CD14-positive monocyte (primary cell): ENCODE data around the gene HSPG2. TPM values are rescaled to one million over a fixed set of nuclear protein-coding genes. Genes with fewer than 3 reads are reported as not detected.

Experiments used
- DNase-seq, 3 donors: peaks; one replicate each; pipeline ENCODE4 v3.0.0-alpha.2; 2011 to 2022
- H2AFZ ChIP-seq: 2 replicates; pipeline ENCODE4 v1.6.0; 2012; ENCODE audit warnings: mild to moderate bottlenecking, low read depth, low read length, inconsistent platforms; ENCODE audit not compliant: insufficient read depth, poor library complexity, severe bottlenecking
- H3K27ac ChIP-seq, 2 donors: 1 replicate in 1 of 2; 2 replicates in 1 of 2; pipeline ENCODE4 v1.5.1; 2012 to 2013; ENCODE audit warnings: low read length in 2 of 2, control low read depth in 1 of 2, inconsistent platforms in 1 of 2, low read depth in 1 of 2, mild to moderate bottlenecking in 1 of 2
- H3K27me3 ChIP-seq, 2 donors: one replicate each; pipeline versions ENCODE4 v1.6.0 to v1.6.1; 2011 to 2013; ENCODE audit warnings: low read length in 2 of 2; ENCODE audit not compliant: control insufficient read depth in 2 of 2, insufficient read depth in 2 of 2
- H3K36me3 ChIP-seq, 2 donors: replicated peaks in 1 of 2; 1 replicate in 1 of 2; 2 replicates in 1 of 2; pipeline versions ENCODE4 v1.5.1 to v1.6.1; 2012 to 2013; ENCODE audit warnings: low read length in 2 of 2, control low read depth in 1 of 2, inconsistent platforms in 1 of 2, mild to moderate bottlenecking in 1 of 2; ENCODE audit not compliant: insufficient read depth in 2 of 2, control insufficient read depth in 1 of 2
- H3K4me1 ChIP-seq, 2 donors: 1 replicate in 1 of 2; 2 replicates in 1 of 2; pipeline versions ENCODE4 v1.5.1 to v1.6.1; 2012 to 2013; ENCODE audit warnings: low read length in 2 of 2, control low read depth in 1 of 2, inconsistent platforms in 1 of 2, mild to moderate bottlenecking in 1 of 2, moderate library complexity in 1 of 2; ENCODE audit not compliant: insufficient read depth in 2 of 2, control insufficient read depth in 1 of 2
- H3K4me2 ChIP-seq: replicated peaks from 2 replicates; pipeline ENCODE3; 2012; ENCODE audit warnings: low read length, moderate library complexity, mild to moderate bottlenecking; ENCODE audit not compliant: poor library complexity, severe bottlenecking; ENCODE audit errors: extremely low read depth
- H3K4me3 ChIP-seq, 3 experiments: fragments of 200-600 bp in 1 of 3; sonication (generic) in 1 of 3; replicated peaks in 1 of 3; 1 replicate in 2 of 3; 2 replicates in 1 of 3; pipeline ENCODE4 v1.5.1; 2011 to 2013; ENCODE audit warnings: low read length in 3 of 3, mild to moderate bottlenecking in 3 of 3, control low read depth in 2 of 3, low read depth in 2 of 3, inconsistent platforms in 1 of 3, moderate library complexity in 1 of 3
- H3K79me2 ChIP-seq: 2 replicates; pipeline ENCODE4 v1.6.0; 2012; ENCODE audit warnings: mild to moderate bottlenecking, control low read depth, inconsistent platforms, low read length, moderate library complexity; ENCODE audit not compliant: insufficient read depth
- H3K9ac ChIP-seq: 2 replicates; pipeline ENCODE4 v1.6.0; 2017; ENCODE audit warnings: low read length, mild to moderate bottlenecking; ENCODE audit not compliant: insufficient read depth, poor library complexity, severe bottlenecking
- H3K9me3 ChIP-seq, 2 donors: replicated peaks in 1 of 2; 1 replicate in 1 of 2; 2 replicates in 1 of 2; pipeline versions ENCODE4 v1.5.1 to v1.6.1; 2012 to 2013; ENCODE audit warnings: low read length in 2 of 2, control low read depth in 1 of 2; ENCODE audit not compliant: control insufficient read depth in 1 of 2, insufficient read depth in 1 of 2
- H4K20me1 ChIP-seq: 2 replicates; pipeline ENCODE4 v1.6.0; 2012; ENCODE audit warnings: mild to moderate bottlenecking, low read length, control low read depth, moderate library complexity; ENCODE audit not compliant: insufficient read depth
- H3K27ac Mint-ChIP-seq, 7 donors: one replicate each; pipeline ENCODE4 v1.8.0; 2020; ENCODE audit warnings: mild to moderate bottlenecking in 7 of 7, mixed read lengths in 7 of 7, moderate library complexity in 6 of 7, inconsistent platforms in 2 of 7
- H3K27me3 Mint-ChIP-seq, 3 donors: one replicate each; pipeline ENCODE4 v1.8.0; 2021 to 2022; ENCODE audit warnings: low read depth in 3 of 3, mild to moderate bottlenecking in 3 of 3, mixed read lengths in 3 of 3, moderate library complexity in 3 of 3, inconsistent platforms in 1 of 3
- H3K36me3 Mint-ChIP-seq, 2 donors: one replicate each; pipeline ENCODE4 v1.8.0; 2020; ENCODE audit warnings: mixed read lengths in 2 of 2, inconsistent platforms in 1 of 2, mild to moderate bottlenecking in 1 of 2
- H3K4me1 Mint-ChIP-seq: one replicate; pipeline ENCODE4 v1.8.0; 2020; ENCODE audit warnings: mild to moderate bottlenecking, mixed read lengths
- H3K4me3 Mint-ChIP-seq, 2 donors: one replicate each; pipeline ENCODE4 v1.8.0; 2020; ENCODE audit warnings: mild to moderate bottlenecking in 2 of 2, mixed read lengths in 2 of 2, moderate library complexity in 1 of 2
- H3K9me3 Mint-ChIP-seq, 7 donors: one replicate each; pipeline ENCODE4 v1.8.0; 2020 to 2022; ENCODE audit warnings: mixed read lengths in 7 of 7, mild to moderate bottlenecking in 6 of 7, moderate library complexity in 6 of 7, inconsistent platforms in 2 of 7
- WGBS: methylation state at CpG from one replicate; pipeline ENCODE4 v1.1.5; 2013; ENCODE audit warnings: missing lambda C conversion rate; ENCODE audit not compliant: insufficient coverage; 5-methylcytosine and 5-hydroxymethylcytosine counted together
- intact Hi-C, 2 donors: fragments of 100-400 bp; cut with micrococcal nuclease; formaldehyde crosslinking; loops; one replicate each; pipeline versions ENCODE4 v1.15.0 to v1.15.1; 2023
- polyA plus RNA-seq, 3 donors: library from polyadenylated mRNA; depleted of rRNA in 1 of 3; unstranded in 2 of 3; stranded (reverse) in 1 of 3; fragments of 300-500 nt in 2 of 3; fragments of >200 nt in 1 of 3; fragmentation: Illumina TruSeq in 2 of 3; gene quantifications; 1 replicate in 2 of 3; 2 replicates in 1 of 3; pipeline ENCODE4 v1.2.3, GENCODE V29; 2012 to 2021
- TF ChIP-seq, protein P1 (sequence below): fragments of 200-600 bp; IDR thresholded peaks from one replicate; pipeline ENCODE4 v1.8.0; 2022; ENCODE audit warnings: antibody characterized with exemption, mild to moderate bottlenecking

The HSPG2 gene
- polyA plus RNA-seq, 3 donors: 0.44 TPM; not detected in 2

- Mint-ChIP-seq H3K27ac (peak overlapping the region in 1 of 7 donors; percentile 24), H3K9me3 (no peaks in the 10 kb centered on the region), H3K4me3 (no peak overlapping the region), H3K36me3 (no peaks in the 10 kb centered on the region), H3K27me3 (peaks cover 0 to 11% (median 0%) of the 10 kb centered on the region in 3 donors), H3K4me1 (peaks cover 19% of the 10 kb centered on the region)
- Histone ChIP-seq H3K27me3 (no peaks in the 10 kb centered on the region), H3K36me3 (no peaks in the 10 kb centered on the region), H3K4me2 (no peak overlapping the region), H4K20me1 (no peaks in the 10 kb centered on the region), H3K79me2 (no peaks in the 10 kb centered on the region), H3K27ac (no peak overlapping the region), H3K9ac (no peak overlapping the region), H3K4me3 (no peak overlapping the region), H3K4me1 (peaks cover 6 to 9% of the 10 kb centered on the region in 2 donors), H3K9me3 (no peaks in the 10 kb centered on the region), H2AFZ (peak overlapping the region; percentile 53)
- DNase-seq: peak in 2 of 3 donors; percentile 23 to 48
- intact Hi-C loops: no loop called here
- TF ChIP-seq, protein P1, sequence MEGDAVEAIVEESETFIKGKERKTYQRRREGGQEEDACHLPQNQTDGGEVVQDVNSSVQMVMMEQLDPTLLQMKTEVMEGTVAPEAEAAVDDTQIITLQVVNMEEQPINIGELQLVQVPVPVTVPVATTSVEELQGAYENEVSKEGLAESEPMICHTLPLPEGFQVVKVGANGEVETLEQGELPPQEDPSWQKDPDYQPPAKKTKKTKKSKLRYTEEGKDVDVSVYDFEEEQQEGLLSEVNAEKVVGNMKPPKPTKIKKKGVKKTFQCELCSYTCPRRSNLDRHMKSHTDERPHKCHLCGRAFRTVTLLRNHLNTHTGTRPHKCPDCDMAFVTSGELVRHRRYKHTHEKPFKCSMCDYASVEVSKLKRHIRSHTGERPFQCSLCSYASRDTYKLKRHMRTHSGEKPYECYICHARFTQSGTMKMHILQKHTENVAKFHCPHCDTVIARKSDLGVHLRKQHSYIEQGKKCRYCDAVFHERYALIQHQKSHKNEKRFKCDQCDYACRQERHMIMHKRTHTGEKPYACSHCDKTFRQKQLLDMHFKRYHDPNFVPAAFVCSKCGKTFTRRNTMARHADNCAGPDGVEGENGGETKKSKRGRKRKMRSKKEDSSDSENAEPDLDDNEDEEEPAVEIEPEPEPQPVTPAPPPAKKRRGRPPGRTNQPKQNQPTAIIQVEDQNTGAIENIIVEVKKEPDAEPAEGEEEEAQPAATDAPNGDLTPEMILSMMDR: no peak
- WGBS: 38% methylated on average over 4 of the region's 5 CpGs
These were observed 12.6 kb downstream of the HSPG2 start for GRCh38 chr1:21924503-21925005.

GRCh38 chr1:21922090-21923013 is 14.8 kb downstream of the HSPG2 start:
- no peaks in the 10 kb centered on the region for H3K9me3 ChIP-seq
- peaks cover 6 to 9% of the 10 kb centered on the region in 2 donors for H3K4me1 ChIP-seq
- peaks cover 0 to 11% (median 0%) of the 10 kb centered on the region in 3 donors for H3K27me3 Mint-ChIP-seq
- intact Hi-C loops: no loop called here
- no peaks in the 10 kb centered on the region for H3K36me3 Mint-ChIP-seq
- no peaks in the 10 kb centered on the region for H3K27me3 ChIP-seq
- no peak for DNase-seq
- H4K20me1 ChIP-seq: no peaks in the 10 kb centered on the region
- H3K4me3 Mint-ChIP-seq: no peak overlapping the region
- H2AFZ ChIP-seq: no peak overlapping the region
- H3K9me3 Mint-ChIP-seq: no peaks in the 10 kb centered on the region
- H3K79me2 ChIP-seq: no peaks in the 10 kb centered on the region
- 89% methylated on average over 6 of the region's 15 CpGs for WGBS
- H3K4me2 ChIP-seq: no peak overlapping the region
- H3K4me3 ChIP-seq: no peak overlapping the region
- H3K27ac Mint-ChIP-seq: no peak overlapping the region
- TF ChIP-seq, protein P1: no peak
- no peak overlapping the region for H3K9ac ChIP-seq
- H3K27ac ChIP-seq: no peak overlapping the region
- H3K36me3 ChIP-seq: no peaks in the 10 kb centered on the region
- H3K4me1 Mint-ChIP-seq: peaks cover 19% of the 10 kb centered on the region
